Measurements from ENCODE around the gene TREH.

GRCh38 chr11:118627566-118627965 lies 51.9 kb downstream of the TREH start:
- TF ChIP-seq CTCF (IDR thresholded peaks at IDR 0.05; ENCODE audit: control extremely low read depth in 1 of 3, insufficient read depth in 1 of 3, low read depth in 1 of 3, low read length in 3 of 3) (no peak), PHF8 (conservative IDR thresholded peaks at IDR 0.05; ENCODE audit: low read depth, low read length) (no peak), EP300 (IDR thresholded peaks at IDR 0.05; ENCODE audit: borderline replicate concordance in 1 of 2, low read depth in 2 of 2, low read length in 2 of 2) (no peak), SP1 (IDR thresholded peaks at IDR 0.05; ENCODE audit: low read depth, low read length) (no peak), POLR2A (IDR thresholded peaks at IDR 0.05; ENCODE audit: control extremely low read depth in 1 of 2, low read depth in 2 of 2, low read length in 2 of 2) (no peak), SIN3A (conservative IDR thresholded peaks at IDR 0.05 in 1 of 2, IDR thresholded peaks at IDR 0.05 in 1 of 2; ENCODE audit: low read depth in 1 of 2, low read length in 2 of 2) (no peak), KDM1A (IDR thresholded peaks at IDR 0.05; ENCODE audit: borderline replicate concordance, low read length) (no peak), MAX (IDR thresholded peaks at IDR 0.05) (no peak), SUZ12 (IDR thresholded peaks at IDR 0.05; ENCODE audit: low read length) (no peak)
